Measurements from ENCODE around the gene CALHM6.
A peak's percentile ranks its signal among the peaks of the same experiment; 100 is the strongest.

The CALHM6 gene

DNA sequence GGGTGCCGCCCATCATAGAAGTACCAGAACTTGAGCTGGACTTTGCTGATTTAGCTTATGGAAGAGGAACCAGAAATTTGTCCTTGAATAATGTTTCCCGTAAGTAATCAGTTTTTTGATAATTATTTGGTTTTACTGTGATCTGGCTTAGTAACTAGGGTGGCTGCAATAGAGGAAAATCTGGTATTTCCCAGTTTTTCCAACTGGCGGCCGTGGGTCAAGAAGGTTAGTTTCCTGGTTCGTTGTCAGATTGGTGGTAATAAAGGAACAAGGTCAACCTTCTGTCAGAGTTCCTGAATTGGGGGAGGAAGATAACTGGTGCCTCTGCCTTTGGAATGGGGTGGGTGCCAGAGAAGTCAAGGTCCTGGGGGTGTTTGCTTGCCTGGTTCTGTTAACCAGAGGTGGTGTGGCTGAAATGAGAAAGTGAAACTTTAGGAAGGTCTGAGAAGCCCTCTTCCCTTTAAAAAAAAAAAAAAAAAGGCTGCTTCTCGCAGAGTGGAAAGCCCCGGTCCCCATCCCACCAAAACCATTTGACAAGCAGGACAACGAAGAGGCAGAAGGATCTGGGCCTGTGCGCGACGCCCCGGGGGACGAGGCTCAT is at the start of gene CALHM6:
TSS of gene CALHM6 (plus strand) at position 45 of the 601 bp plus-strand sequence. CDS start at position 600, 555 bp downstream.
- no peak for DNase-seq (ENCODE audit: low read depth)
- H3K4me3 ChIP-seq (ENCODE audit: low read length): peak within 1 kb of the TSS; percentile 51
- TF ChIP-seq, protein P1, sequence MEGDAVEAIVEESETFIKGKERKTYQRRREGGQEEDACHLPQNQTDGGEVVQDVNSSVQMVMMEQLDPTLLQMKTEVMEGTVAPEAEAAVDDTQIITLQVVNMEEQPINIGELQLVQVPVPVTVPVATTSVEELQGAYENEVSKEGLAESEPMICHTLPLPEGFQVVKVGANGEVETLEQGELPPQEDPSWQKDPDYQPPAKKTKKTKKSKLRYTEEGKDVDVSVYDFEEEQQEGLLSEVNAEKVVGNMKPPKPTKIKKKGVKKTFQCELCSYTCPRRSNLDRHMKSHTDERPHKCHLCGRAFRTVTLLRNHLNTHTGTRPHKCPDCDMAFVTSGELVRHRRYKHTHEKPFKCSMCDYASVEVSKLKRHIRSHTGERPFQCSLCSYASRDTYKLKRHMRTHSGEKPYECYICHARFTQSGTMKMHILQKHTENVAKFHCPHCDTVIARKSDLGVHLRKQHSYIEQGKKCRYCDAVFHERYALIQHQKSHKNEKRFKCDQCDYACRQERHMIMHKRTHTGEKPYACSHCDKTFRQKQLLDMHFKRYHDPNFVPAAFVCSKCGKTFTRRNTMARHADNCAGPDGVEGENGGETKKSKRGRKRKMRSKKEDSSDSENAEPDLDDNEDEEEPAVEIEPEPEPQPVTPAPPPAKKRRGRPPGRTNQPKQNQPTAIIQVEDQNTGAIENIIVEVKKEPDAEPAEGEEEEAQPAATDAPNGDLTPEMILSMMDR (conservative IDR thresholded peaks at IDR 0.05; ENCODE audit: low read length): no peak

DNA sequence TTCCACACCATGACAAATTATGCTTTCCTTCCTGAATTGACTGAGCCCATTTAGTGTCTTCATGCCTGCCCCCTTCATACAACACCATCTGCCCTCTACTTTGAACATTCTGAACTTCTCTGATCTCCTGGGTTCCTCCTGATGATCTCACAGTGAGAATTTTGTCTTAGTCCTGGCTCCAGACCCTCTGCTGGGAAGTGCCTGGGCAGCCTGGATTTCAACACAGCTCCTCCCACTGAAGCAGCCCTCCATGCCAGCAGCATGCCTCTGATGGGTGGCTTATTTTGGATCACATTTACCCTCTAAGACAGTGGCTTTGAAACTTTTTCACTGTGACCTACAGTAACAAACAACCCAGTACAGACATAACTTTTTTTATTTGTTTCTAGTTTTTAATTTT is 48.9 kb upstream of the CALHM6 start:
- TF ChIP-seq, protein P1 (conservative IDR thresholded peaks at IDR 0.05; ENCODE audit: low read length): no peak
- DNase-seq (ENCODE audit: low read depth): peak; percentile 46
- H3K4me3 ChIP-seq (ENCODE audit: low read length): no peak overlapping the region

DNA sequence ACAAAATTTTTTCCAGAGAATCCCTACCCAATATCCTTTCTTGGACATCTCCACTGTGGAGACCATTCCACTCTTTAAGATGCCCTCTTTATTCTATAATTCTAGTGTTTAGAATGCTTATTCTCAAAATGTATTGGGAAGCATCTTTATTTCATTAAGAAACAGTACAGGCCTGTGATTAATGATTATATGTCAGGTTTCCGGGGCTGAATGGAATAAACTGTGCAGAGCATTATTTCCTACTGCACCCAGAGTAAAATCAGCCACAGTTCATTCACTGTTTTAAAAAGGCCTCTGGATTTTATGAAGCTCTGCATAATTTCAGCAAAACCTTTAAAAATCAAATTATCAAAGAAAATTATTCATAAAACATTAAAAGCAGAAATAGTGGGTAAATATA is 47.8 kb upstream of the CALHM6 start:
- no peak for DNase-seq (ENCODE audit: low read depth)
- H3K4me3 ChIP-seq (ENCODE audit: low read length): no peak overlapping the region
- TF ChIP-seq, protein P1 (conservative IDR thresholded peaks at IDR 0.05; ENCODE audit: low read length): no peak

DNA sequence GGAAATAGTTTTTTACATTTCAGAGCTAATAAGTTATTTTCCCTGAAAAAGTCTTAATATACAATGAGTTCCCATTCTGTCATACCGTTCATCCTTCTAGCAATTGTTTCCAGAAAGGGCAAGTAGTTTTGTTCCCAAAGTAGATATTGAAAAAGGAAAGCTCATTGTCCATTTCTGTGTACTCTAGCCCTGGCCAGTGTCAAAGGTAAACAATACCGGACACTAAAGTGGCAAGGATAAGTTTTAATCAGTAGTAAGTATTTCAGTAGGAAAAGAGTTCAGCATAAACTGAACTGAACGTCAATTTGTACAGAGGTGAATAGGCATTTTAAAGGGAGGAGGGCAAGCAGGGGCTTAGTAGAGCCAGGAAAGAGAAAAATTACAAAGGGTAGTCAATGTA is 43.5 kb upstream of the CALHM6 start:
- no peak overlapping the region for H3K4me3 ChIP-seq (ENCODE audit: low read length)
- TF ChIP-seq, protein P1 (conservative IDR thresholded peaks at IDR 0.05; ENCODE audit: low read length): no peak
- DNase-seq (ENCODE audit: low read depth): no peak

DNA sequence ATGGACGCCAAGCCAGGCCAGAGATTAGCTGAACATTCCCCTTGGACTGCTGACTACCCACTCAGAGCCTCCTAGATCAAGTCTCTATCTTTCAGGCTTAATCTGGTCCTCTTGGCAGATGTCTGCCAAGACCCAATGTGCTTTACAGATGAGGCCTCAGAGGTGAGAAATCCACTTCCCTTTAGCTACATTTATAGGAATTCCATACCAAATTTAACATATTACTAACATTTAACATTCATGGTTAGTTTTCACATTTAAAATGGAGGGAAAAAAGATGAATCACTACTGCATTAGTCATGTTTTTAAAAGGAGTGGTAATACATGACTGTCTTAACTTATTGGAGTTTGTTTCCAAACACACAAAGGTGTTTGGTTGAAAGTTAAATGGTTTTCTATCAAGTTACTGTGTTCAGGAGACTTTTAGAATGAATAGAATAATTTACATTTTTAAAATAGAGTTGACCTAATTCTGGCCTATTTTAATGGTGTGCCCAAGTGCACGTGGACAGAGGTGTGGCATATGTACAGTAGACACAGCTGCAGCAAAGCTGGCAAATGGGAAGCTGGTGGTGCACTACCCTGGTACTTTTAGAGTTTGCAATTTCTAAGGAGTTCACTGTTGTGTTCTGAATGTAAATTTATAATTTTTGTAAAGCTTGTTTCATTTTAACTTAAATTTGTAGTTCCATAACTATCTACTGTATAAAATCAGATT is 41.9 kb upstream of the CALHM6 start:
- no peak overlapping the region for H3K4me3 ChIP-seq (ENCODE audit: low read length)
- DNase-seq (ENCODE audit: low read depth): no peak
- TF ChIP-seq, protein P1 (conservative IDR thresholded peaks at IDR 0.05; ENCODE audit: low read length): no peak

DNA sequence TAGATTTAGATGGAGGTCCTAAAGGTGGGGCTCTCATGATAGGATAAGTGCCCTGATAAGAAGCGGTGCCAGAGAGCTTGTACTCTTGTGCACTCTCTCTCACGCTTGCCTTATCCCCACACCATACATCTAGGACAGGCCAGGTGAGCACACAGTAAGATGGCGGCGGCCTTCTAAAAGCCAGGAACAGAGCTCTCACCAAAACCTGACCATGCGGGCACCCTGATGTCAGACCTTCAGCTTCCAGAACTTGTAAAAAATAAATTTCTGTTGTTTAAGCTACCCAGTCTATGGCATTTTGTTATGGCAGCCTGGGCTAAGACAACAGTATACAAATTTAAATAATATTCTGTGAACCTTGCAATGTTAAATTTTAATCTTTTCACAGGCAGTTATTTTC is 40.8 kb upstream of the CALHM6 start:
- H3K4me3 ChIP-seq (ENCODE audit: low read length): no peak overlapping the region
- TF ChIP-seq, protein P1 (conservative IDR thresholded peaks at IDR 0.05; ENCODE audit: low read length): no peak
- no peak for DNase-seq (ENCODE audit: low read depth)

DNA sequence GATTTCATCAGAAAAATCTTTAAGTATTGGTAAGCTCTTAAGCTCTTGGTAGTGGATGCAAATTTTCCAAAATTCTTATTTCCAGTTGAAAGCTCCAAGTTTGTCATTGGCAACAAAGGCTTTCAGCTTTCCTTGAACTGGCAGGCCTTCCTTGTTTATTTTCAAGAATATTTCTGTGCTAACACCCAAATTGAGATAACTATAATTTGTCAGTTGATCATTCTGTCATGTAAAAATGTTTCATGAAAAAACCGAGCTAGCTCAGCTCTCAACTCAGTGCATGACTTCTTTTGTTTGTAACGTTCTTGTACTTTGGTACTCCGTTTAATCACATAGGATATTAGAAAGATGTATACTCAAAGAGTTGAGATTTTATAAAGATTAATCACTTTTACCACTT is 38.9 kb upstream of the CALHM6 start:
- no peak overlapping the region for H3K4me3 ChIP-seq (ENCODE audit: low read length)
- TF ChIP-seq, protein P1 (conservative IDR thresholded peaks at IDR 0.05; ENCODE audit: low read length): no peak
- DNase-seq (ENCODE audit: low read depth): no peak
